ENCODE measurements around the gene HAGH.
"Not testable (repeated sequence)": the region's sequence is repeated elsewhere in the genome, so short reads cannot be mapped to it uniquely, and the experiment has no call there.

HAGH gene

GRCh38 chr16:1810106-1810505 is 16.5 kb downstream of the HAGH start:
- DNase-seq = no peak

GRCh38 chr16:1809281-1809801 is 17.3 kb downstream of the HAGH start:
- DNase-seq = no peak

- DNase-seq = no peak
Measured at GRCh38 chr16:1808691-1809090, 17.9 kb downstream of the HAGH start.

GRCh38 chr16:1807626-1808025 is 19.0 kb downstream of the HAGH start:
- no peak for DNase-seq

- DNase-seq = no peak
Measured at GRCh38 chr16:1800701-1801100, 25.9 kb downstream of the HAGH start.

- DNase-seq = not testable (repeated sequence)
Measured at GRCh38 chr16:1799263-1799662, 27.4 kb downstream of the HAGH start.

GRCh38 chr16:1794908-1795666 is 31.5 kb downstream of the HAGH start:
- DNase-seq = no peak

- DNase-seq = no peak
Measured at GRCh38 chr16:1794221-1794871, 32.3 kb downstream of the HAGH start.

- no peak for DNase-seq
Measured at GRCh38 chr16:1793578-1794220, 32.9 kb downstream of the HAGH start, which contains the start of gene IGFALS. Gene IGFALS, minus strand, starts transcription at chr16:1793705. Its CDS starts 53 bp downstream, at chr16:1793652.

- no peak for DNase-seq
Measured at GRCh38 chr16:1792836-1793577, 33.6 kb downstream of the HAGH start.

- no peak for DNase-seq
Measured at GRCh38 chr16:1791943-1792812, 34.4 kb downstream of the HAGH start.

GRCh38 chr16:1791256-1791942 is 35.2 kb downstream of the HAGH start:
- DNase-seq = peak in 1 of 5 experiments; percentile 48

GRCh38 chr16:1790611-1791255 is 35.9 kb downstream of the HAGH start:
- no peak for DNase-seq

GRCh38 chr16:1790261-1790610 is 36.4 kb downstream of the HAGH start:
- no peak for DNase-seq

- no peak for DNase-seq
Measured at GRCh38 chr16:1789643-1790045, 37.0 kb downstream of the HAGH start.

GRCh38 chr16:1788708-1789100 is 37.9 kb downstream of the HAGH start:
- no peak for DNase-seq

GRCh38 chr16:1788095-1788707 is 38.4 kb downstream of the HAGH start:
- DNase-seq = no peak

- no peak for DNase-seq
Measured at GRCh38 chr16:1787322-1788094, 39.1 kb downstream of the HAGH start.

- DNase-seq = no peak
Measured at GRCh38 chr16:1787056-1787321, 39.6 kb downstream of the HAGH start.
